ENCODE data around the gene MYO5B.

The MYO5B gene

DNA sequence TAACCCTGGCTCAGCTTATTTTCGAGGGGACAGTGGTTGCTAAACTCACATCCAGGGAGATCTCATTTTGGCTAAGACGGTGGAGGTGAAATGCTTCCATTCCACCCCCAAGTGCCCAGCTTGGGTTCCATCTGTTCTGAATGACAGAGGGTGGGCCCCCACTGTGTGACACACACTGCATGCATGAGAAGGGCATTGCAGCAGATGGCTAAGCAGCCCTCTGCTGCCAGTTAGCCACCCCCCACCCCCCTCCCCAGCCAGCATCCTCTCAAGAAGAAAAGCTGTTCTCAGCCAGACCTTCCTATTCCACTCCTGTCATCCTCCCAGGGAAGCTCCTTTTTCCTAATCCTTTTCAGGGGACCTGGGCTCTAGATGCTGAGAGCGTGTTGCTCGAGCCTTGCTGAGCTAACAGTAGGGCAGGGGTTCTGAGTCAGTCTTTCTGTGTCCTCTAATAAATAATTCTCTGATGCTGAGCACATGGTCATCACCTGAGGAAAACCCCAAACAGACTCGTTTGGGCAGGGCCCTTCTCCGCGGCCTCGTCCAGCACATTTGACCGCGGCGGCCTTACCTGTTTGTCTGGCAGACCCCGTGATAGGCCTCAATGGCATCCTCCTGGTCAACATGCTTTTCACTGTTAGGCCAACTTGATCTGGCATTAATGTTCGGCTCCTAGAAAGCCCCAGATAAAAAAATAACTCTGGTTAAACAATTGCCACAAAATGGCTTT lies 332.1 kb downstream of the MYO5B start:
- DNase-seq, result no peak
- in situ Hi-C loops (cut with HindIII; ENCODE audit: low pct_ligation_motif_present, low pct_unique_long_range_greater_than_20kb, low sequenced_read_pairs), result no loop called here

DNA sequence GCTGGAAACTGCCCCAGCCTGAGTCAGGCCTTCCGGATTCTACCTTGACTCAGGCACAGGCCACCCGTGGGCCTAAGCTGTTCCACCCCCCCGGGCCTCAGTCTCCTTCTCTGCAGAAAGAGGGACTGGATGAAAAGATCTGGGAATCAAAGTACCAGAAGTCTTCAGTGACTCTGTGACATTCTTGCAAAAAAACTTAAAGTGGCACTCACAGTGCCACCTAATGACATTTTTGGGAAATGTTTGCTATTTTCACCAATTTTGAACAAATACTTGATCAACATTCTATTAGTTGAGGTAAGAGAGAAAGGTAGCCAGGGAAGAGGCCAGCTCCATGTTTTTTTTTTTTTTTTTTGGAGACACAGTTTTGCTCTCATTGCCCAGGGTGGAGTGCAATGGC lies 333.3 kb downstream of the MYO5B start:
- in situ Hi-C loops (cut with HindIII; ENCODE audit: low pct_ligation_motif_present, low pct_unique_long_range_greater_than_20kb, low sequenced_read_pairs), result no loop called here
- peak; percentile 19 for DNase-seq

DNA sequence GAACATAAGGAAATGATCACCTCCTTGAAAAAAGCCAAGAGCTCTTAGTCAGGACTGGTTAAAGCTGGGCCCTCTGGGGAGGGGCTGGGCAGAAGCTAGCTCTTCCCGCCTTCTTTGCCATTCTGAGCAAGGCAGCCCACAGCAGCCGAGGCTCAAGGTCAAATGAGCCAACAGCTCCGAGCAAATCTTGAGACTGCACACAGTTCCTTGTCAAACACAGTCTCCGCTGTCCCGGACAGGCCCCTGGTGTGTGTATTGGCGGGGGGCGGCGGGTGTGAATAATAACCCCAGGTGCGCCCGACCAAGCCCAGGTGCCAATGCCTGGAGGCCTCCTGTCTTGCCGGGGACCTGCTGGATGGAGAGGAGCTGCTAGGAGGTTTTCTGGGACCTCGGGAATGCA lies 335.2 kb downstream of the MYO5B start:
- in situ Hi-C loops (cut with HindIII; ENCODE audit: low pct_ligation_motif_present, low pct_unique_long_range_greater_than_20kb, low sequenced_read_pairs), result no loop called here
- DNase-seq, result no peak

DNA sequence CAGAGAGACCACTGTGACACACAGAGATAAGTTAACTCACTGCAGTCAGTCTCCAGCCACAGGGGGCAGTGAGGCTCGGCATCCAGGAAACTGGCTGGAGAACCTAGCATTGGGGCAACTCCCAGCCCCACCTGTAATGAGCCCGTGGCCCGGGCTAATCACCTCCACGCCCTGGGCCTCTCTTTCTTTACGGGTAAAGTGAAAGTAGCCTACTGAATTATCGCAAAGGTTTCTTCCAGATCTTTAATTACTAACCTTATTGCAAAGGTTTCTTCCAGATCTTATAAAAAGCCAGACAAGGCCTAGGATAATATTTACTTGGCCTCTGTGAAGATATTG lies 336.0 kb downstream of the MYO5B start:
- in situ Hi-C loops (cut with HindIII; ENCODE audit: low pct_ligation_motif_present, low pct_unique_long_range_greater_than_20kb, low sequenced_read_pairs), result no loop called here
- DNase-seq, result no peak

DNA sequence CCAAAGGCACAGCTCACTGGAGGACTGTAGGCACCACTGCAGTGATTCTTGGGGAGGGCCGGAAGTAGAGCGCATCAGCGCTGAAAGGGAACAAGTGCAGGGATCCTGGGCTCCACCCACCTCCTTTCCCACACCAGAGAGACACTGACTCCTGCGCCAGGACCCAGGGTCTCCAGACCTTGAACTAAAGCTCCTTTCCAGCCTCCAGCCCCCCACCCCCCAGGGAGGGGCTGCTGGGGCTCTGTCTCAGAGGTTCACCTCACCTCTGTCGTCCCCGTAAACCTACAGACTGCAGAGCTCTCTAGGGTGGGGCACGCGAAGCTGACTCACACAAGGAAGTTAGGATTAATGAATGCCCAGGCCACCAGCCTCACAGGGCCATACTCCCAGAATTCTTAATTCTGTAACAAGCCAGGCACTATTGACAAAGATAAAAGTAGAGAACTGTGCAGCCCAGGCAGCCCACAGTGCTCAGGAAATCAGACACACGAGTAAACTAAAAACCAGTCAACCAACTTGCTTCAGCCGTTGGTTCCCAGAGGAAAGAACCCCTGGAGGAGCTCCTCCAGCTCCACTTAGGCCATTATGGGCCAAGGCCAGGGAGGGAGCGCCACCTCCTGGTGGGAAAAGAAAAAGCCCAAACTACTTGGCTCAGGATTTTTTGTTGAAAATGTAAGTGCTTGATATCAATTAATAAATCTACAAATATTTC lies 336.5 kb downstream of the MYO5B start:
- peak; percentile 64 for DNase-seq

DNA sequence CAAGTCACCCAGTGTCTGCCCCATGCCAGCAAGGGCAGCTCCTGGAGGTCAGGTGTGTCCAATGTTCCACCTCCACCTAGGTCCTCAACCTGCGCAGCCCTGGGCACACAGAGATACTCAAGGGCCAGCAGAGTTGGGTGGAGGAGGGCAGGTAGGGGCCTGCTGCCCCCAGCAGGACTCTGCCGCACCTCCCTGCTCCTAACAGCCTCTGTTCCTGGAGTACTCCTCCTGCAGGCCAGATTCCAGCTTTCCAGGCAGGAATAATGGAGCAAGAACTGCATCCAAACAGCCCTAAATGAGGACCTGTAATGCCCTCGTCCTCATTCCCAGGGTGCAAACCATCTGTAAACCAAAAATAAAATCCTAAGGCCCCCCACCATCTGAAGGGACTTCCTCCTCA lies 337.2 kb downstream of the MYO5B start:
- in situ Hi-C loops (cut with HindIII; ENCODE audit: low pct_ligation_motif_present, low pct_unique_long_range_greater_than_20kb, low sequenced_read_pairs), result no loop called here
- DNase-seq, result no peak

More for the DNA sequence above, 336.5 kb downstream of the MYO5B start:
- in situ Hi-C loops (cut with HindIII; ENCODE audit: low pct_ligation_motif_present, low pct_unique_long_range_greater_than_20kb, low sequenced_read_pairs), result no loop called here

DNA sequence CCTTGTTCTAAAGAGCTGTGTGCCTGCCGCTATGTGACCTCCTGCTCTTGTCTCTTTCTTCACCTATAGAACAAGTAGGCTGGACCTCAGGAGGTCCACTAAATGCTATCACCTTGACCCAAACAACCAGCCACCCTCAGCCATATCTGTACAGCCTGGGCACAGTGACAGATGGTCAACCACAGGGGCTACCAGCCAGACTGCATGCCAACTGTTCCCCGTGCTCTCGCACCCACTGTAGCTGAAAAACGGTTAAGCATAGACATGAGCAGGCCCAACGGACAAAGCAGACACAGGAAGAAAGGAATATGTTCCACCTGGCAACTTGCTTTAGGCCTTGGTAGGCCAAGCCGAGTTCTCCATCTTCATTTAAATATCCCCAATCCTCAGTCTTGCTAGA lies 338.5 kb downstream of the MYO5B start:
- in situ Hi-C loops (cut with HindIII; ENCODE audit: low pct_ligation_motif_present, low pct_unique_long_range_greater_than_20kb, low sequenced_read_pairs), result no loop called here
- no peak for DNase-seq

DNA sequence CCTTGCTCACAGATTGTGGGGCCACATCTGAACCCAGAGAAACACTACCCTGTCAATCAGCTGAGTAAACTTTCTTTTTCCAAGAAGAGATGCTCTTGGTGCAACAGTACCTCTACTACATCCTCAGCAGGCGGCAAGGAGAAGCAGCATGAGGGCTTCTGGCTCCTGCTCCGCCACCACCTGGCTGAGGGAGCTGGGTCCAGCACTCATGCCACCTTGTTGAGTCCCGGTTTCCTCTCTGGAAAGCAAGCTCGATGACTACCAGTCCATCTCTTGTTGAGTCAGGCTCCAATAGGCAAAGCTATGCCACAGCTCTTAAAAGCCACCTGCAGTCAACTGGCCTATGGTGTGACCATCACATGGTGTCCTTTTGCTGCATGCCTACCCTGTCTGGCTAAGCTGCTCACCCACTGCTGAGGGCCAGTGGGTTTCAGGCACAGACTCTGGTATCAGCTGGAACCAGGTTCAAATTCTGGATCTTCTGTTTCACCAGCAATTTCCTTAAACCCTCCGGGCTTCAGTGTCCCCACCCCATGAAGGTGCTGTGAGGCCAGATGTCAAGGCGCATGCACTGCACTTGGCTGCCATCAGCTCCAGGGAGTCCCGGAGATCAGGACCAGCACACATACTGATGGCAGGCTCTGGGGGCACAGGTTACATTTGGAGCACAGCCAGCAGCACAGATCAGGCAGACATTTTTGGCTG lies 339.1 kb downstream of the MYO5B start:
- in situ Hi-C loops (cut with HindIII; ENCODE audit: low pct_ligation_motif_present, low pct_unique_long_range_greater_than_20kb, low sequenced_read_pairs), result no loop called here
- DNase-seq, result no peak

DNA sequence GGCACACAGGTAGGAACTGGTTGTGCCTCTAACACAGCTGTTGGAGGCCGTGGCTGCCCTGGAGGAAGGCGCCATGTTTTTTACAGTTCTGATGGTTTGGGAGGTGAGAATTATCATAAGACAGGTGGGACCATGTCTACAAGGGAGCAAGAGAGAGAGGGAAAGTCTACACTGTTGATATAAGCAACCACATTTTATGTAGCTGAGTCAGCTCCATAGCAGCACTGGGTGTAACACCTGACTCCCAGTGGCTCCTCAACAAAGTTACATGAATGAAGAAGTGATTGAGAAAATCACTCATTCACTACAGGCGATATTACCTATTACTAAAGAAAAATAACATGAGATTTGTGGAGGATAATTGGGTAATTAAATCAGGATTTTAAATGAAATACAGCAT lies 340.3 kb downstream of the MYO5B start:
- DNase-seq, result no peak
- in situ Hi-C loops (cut with HindIII; ENCODE audit: low pct_ligation_motif_present, low pct_unique_long_range_greater_than_20kb, low sequenced_read_pairs), result no loop called here

DNA sequence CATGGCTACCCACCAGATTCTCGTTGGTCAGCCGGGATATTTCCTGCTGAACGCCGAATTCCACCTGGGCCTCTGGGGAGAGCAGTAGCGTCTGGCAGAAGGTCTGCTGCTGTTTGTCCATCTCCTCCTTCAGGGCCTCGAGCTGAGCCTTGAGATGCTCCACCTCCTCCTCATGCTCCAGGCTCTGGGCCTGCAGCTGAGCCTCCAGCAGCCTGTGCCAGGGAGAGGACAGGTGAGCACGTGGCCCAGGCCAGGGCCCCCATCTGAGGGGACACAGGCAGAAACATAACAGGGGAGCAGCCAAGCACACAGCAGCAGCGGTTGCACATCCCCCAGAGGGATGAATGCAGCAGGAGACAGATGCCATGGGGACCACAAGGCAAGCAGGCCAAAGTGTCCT lies 341.5 kb downstream of the MYO5B start:
- in situ Hi-C loops (cut with HindIII; ENCODE audit: low pct_ligation_motif_present, low pct_unique_long_range_greater_than_20kb, low sequenced_read_pairs), result no loop called here
- no peak for DNase-seq

DNA sequence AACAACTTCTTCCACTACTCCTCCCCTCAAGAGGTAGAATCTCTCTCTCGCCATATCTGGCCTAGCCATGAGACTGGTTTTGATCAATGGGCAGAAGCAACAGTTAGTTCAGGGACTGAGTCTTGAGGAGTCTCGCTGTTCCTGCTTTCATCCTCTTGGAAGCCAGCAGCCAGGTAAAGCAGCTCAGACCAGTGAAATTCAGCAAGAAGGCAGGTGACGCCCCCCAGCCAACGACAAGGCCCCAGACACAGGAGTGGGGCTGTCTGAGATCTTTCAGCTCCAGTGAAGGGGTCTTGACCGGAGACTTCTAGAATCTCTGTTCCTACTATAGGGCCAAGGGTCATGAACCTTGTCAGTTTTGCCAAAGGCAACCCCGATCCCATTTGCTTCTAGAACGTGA lies 341.9 kb downstream of the MYO5B start:
- DNase-seq, result no peak
- in situ Hi-C loops (cut with HindIII; ENCODE audit: low pct_ligation_motif_present, low pct_unique_long_range_greater_than_20kb, low sequenced_read_pairs), result no loop called here

DNA sequence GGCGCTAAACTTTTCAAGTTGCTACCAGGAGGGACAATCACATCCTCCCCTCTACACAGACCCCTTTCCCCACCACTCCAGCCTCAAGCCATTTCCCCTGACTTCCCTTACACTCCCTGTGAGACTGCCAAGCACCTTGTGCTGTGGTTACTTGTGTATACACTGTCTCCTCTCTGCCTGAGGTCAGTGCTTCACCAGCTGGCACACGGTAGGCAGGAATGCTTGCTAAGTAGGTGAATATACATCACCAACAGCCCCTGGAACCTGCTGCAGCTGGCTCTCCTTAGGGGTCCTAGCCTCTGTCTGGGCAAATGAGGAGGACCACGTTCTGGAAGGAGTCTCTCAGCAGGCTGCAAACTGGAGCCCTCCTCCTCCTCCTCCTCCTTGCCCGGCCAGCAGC lies 343.3 kb downstream of the MYO5B start:
- in situ Hi-C loops (cut with HindIII; ENCODE audit: low pct_ligation_motif_present, low pct_unique_long_range_greater_than_20kb, low sequenced_read_pairs), result no loop called here
- no peak for DNase-seq

DNA sequence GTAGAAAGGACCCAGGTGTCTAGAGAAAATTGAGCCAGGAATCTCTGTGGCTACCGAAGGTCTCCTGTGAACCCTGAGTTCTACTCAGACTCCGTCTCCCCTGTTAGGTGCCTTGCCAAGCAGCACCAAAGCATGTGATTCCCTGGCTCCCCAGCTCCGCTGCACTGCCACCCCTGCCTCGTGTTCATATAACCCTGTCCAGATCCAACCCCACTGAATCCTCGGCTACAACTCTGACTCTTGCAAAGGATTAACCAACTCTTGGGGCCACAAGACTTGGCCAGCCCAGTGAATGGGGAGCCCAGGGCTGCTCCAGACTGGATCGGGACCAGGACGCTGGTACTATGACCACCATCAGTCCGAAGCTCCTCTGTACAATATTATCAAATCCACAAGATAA lies 344.3 kb downstream of the MYO5B start:
- DNase-seq, result no peak
- in situ Hi-C loops (cut with HindIII; ENCODE audit: low pct_ligation_motif_present, low pct_unique_long_range_greater_than_20kb, low sequenced_read_pairs), result no loop called here

DNA sequence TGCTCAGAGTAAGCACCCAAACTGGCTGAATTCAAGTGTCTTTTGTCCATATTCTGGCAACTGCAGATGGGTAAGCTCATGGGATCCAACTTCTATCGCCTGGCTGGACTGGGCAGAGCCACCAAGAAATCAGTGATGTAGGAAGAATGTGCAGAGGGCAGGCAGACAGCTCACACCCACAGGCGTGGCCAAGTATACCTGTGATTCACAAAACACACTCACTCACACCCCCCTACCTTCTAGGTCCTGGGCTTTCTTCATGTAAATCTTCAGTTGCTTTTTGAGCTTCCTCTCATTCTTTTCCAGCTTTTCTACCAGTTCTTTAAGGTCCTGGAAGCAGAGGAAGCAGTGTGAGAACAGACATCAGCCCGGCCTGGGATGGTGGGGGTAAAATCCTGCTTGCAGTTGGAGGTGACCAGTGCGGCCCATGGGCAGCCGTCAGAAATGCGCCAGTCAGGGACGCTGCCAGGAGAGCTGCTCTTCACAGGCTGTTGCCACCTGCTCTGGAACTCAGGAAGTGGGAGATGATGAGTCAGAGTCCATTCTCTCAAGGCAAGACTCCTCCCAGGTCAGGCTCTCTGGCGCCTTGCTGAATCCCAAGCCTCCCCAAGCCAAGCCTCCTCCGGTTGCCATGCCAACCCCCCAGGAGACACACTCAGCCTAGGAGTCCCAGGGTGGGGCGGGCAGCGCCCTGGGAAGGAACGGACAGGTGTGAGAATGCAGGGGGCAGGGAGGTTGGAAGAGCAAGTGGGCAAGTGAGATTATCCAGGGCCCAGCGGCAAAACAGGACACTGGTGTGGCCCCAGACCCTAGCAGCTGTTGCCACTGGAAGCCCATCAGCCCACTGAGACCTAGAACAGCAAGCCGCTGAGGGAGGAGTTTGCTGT lies 345.4 kb downstream of the MYO5B start:
- peak; percentile 91 for DNase-seq
- in situ Hi-C loops (cut with HindIII; ENCODE audit: low pct_ligation_motif_present, low pct_unique_long_range_greater_than_20kb, low sequenced_read_pairs), result no loop called here

DNA sequence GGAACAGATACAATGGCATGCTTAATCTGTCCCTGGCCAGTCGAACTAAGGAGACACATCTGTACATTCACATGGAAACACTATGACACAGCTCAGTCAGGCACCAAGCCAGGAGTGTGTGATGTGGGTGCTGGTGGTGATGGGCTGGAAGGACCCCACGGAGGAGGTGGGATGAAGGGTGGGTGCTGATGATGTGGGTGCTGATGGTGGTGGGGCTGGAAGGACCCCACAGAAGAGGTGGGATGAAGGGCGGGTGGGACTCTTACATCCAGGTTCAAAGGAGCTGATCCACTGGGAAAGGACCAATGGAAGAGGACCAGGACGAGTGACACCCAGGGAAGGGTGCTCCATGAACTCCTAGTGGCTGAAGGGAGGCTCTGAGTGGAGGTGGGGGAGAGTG lies 346.8 kb downstream of the MYO5B start:
- in situ Hi-C loops (cut with HindIII; ENCODE audit: low pct_ligation_motif_present, low pct_unique_long_range_greater_than_20kb, low sequenced_read_pairs), result no loop called here
- DNase-seq, result no peak

DNA sequence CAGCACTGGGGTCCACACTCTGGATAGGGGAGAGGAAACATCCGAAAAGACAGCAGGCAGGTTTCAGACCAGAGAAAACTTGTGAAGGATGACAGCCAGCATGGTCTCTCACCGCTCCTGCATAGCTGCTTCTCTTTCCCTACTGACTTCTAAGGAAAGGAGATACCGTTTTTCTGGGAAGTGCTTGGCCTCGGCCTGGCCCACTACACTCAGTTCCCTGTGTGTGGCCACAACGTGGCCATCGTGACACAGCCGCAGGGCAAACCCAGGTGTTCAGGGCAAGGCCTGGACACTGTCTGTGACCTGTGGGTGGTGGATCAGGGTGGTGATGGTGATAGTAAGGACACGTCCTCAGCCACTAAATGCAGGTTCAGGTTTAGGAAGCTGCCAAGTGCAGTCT lies 347.4 kb downstream of the MYO5B start:
- no peak for DNase-seq
- in situ Hi-C loops (cut with HindIII; ENCODE audit: low pct_ligation_motif_present, low pct_unique_long_range_greater_than_20kb, low sequenced_read_pairs), result no loop called here

DNA sequence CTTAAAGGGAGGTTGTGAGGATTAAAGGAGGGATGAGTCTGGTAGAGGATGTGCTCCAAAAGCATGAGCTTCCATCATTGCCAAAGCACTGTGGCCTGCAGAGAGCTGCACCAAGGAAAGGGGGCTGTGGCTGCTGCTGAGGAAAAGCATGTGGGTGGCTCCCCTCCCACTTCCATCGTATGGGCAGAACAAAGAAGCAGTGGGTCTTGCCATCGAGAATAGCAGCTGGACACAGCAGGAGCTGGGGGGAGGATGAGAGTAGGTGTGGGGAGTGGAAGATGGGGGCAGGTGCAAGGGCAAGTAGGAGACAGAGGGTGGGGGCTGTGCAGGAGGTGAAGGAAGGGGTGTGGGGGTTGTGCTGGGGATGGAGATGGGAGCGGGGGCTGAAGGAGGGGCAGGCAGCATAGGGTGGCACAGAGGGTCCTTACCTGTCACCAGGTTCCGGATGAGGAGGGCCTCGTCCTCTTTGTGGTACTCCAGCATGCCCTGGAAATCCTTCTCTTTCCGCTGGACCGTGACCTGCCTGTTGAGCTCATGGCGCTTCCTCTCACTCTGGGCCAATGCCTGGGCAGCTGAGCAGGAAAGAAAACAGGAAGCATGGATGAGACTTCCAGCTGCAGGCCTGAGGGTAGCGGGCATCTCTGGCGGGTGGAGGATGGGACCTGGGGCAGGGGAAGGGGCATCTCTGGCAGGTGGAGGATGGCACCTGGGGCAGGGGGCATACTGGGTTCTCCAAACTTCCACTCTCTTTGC lies 348.1 kb downstream of the MYO5B start:
- no peak for DNase-seq
- in situ Hi-C loops (cut with HindIII; ENCODE audit: low pct_ligation_motif_present, low pct_unique_long_range_greater_than_20kb, low sequenced_read_pairs), result no loop called here

DNA sequence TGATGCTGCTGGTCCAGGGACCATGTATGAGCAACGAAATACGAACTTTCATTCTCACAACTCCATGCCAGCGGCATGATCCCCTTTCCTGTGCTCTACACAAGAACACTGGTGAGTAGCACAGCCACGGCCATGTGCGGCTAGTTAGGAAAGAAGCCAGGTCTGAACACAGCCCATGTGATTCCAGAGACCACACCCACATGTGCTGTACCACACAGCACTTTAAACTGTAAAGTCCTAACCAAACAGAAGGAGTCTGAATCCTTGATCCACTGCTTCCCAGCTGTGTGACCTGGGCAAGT lies 348.6 kb downstream of the MYO5B start:
- DNase-seq, result no peak
- in situ Hi-C loops (cut with HindIII; ENCODE audit: low pct_ligation_motif_present, low pct_unique_long_range_greater_than_20kb, low sequenced_read_pairs), result no loop called here
